NT2/D1 (cell line): Measurements from ENCODE around the gene KCTD11.
A peak's percentile ranks its signal among the peaks of the same experiment; 100 is the strongest.

ENCODE experiments used
- DNase-seq: peaks from one replicate; pipeline ENCODE4 v3.0.0-alpha.2; 2011; ENCODE audit warnings: low read depth, low spot score
- H3K27me3 ChIP-seq: 2 replicates; pipeline ENCODE4 v1.6.0; 2011; ENCODE audit warnings: mild to moderate bottlenecking; ENCODE audit not compliant: insufficient read length, insufficient read depth
- H3K36me3 ChIP-seq: 2 replicates; pipeline ENCODE4 v1.6.1; 2011; ENCODE audit warnings: mild to moderate bottlenecking, low read length, mixed read lengths; ENCODE audit not compliant: insufficient read depth, insufficient read length
- H3K4me1 ChIP-seq: 2 replicates; pipeline ENCODE4 v1.5.1; 2011; ENCODE audit not compliant: insufficient read depth, insufficient read length
- H3K4me3 ChIP-seq: 2 replicates; pipeline ENCODE4 v1.5.1; 2011; ENCODE audit warnings: low read depth; ENCODE audit not compliant: insufficient read length
- H3K9ac ChIP-seq: 2 replicates; pipeline ENCODE4 v1.6.0; 2011; ENCODE audit warnings: low read depth; ENCODE audit not compliant: insufficient read length
- H3K9me3 ChIP-seq: 2 replicates; pipeline ENCODE4 v1.5.1; 2011; ENCODE audit warnings: mild to moderate bottlenecking, low read length; ENCODE audit not compliant: insufficient read depth
- SUZ12 ChIP-seq: IDR thresholded peaks from 2 replicates; pipeline ENCODE4 v1.6.1; 2011; ENCODE audit not compliant: insufficient read length, insufficient read depth; ENCODE audit errors: extremely low read depth
- YY1 ChIP-seq: IDR thresholded peaks from 2 replicates; pipeline ENCODE4 v1.6.1; 2011; ENCODE audit not compliant: insufficient read length, insufficient read depth
- ZNF274 ChIP-seq: IDR thresholded peaks from 2 replicates; pipeline ENCODE4 v1.6.1; 2011; ENCODE audit warnings: mild to moderate bottlenecking, low read depth, low read length

Gene KCTD11

DNA sequence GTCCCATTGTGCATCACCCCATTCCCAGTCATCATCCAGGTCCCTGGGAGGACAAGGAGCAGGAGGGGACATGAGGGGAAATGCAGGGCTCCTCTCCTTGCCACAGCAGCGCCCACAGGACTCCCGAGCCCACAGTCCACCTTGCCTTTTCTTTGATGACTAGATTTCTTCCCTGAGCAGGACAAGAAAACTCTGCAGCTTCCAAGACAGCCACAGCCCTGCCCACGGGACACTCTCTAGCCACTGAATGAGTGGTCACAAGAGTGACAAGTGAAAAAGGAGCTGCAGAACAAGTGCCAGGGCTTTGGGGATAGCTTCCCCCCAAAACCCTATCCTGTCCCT lies 27.6 kb upstream of the KCTD11 start:
- Histone ChIP-seq H3K9me3 (no peaks in the 10 kb centered on the region), H3K9ac (no peak overlapping the region), H3K4me3 (no peak overlapping the region), H3K27me3 (no peaks in the 10 kb centered on the region), H3K36me3 (peaks cover 73% of the 10 kb centered on the region), H3K4me1 (no peaks in the 10 kb centered on the region)
- no peak for TF ChIP-seq YY1
- TF ChIP-seq ZNF274: no peak
- no peak for TF ChIP-seq SUZ12
- DNase-seq: no peak

GRCh38 chr17:7325031-7325528 lies 26.9 kb upstream of the KCTD11 start:
- TF ChIP-seq ZNF274: no peak
- TF ChIP-seq YY1: no peak
- no peak for TF ChIP-seq SUZ12
- Histone ChIP-seq H3K4me3 (no peak overlapping the region), H3K9ac (no peak overlapping the region), H3K4me1 (no peaks in the 10 kb centered on the region), H3K36me3 (peaks cover 73% of the 10 kb centered on the region), H3K27me3 (no peaks in the 10 kb centered on the region), H3K9me3 (no peaks in the 10 kb centered on the region)
- DNase-seq: no peak

DNA sequence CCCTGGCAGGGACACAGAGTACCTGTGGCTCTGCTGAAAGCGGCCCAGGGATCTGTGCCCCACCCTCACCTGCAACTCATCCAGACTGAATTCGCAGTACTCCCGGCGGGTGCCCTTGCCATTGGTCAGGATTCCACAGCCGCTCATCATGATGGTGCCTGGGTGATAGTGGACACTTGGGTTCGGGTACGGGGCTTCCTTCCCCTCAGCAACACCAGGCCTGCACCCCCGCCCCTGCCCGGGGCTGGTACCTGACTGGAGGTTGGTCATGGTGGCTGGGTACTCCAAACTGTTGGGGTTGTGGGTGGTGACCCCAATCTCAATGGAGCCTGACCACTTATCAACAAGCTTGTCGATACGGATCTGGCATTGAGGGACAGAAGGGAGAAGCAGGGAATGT lies 25.8 kb upstream of the KCTD11 start:
- Histone ChIP-seq H3K9me3 (no peaks in the 10 kb centered on the region), H3K36me3 (peaks cover 64% of the 10 kb centered on the region), H3K9ac (no peak overlapping the region)

DNA sequence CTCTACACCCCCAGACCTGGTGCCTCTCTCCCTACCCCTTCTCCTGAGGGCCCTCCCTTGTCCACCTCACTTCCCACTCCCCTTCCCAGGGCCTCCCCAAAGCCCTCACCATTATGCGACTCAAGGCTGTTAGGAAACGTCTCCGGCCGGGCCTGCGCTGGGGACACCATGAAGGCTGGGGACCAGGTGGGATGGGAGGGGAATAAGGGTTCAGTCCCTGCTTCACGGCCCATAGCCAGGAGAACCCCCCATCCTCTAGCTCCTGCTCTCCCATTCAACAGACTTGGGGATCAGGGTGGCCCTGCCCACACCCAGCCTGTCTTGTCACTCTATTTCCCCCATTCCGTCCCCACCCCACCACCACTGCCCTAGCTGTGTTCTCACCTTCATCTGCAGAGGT lies 24.9 kb upstream of the KCTD11 start:
- H3K9me3 ChIP-seq: no peaks in the 10 kb centered on the region
- peaks cover 55% of the 10 kb centered on the region for H3K36me3 ChIP-seq
- no peaks in the 10 kb centered on the region for H3K4me1 ChIP-seq
- DNase-seq: no peak
- no peaks in the 10 kb centered on the region for H3K27me3 ChIP-seq
- no peak overlapping the region for H3K9ac ChIP-seq
- no peak overlapping the region for H3K4me3 ChIP-seq
- no peak for TF ChIP-seq SUZ12
- TF ChIP-seq YY1: no peak
- no peak for TF ChIP-seq ZNF274

More for the DNA sequence above, 25.8 kb upstream of the KCTD11 start:
- DNase-seq: no peak
- TF ChIP-seq ZNF274 (no peak), YY1 (no peak), SUZ12 (no peak)
- Histone ChIP-seq H3K4me1 (no peaks in the 10 kb centered on the region), H3K27me3 (no peaks in the 10 kb centered on the region), H3K4me3 (no peak overlapping the region)

GRCh38 chr17:7327501-7327900 lies 24.5 kb upstream of the KCTD11 start:
- H3K9ac ChIP-seq: no peak overlapping the region
- peaks cover 51% of the 10 kb centered on the region for H3K36me3 ChIP-seq
- no peak overlapping the region for H3K4me3 ChIP-seq
- H3K9me3 ChIP-seq: no peaks in the 10 kb centered on the region
- DNase-seq: no peak
- H3K27me3 ChIP-seq: no peaks in the 10 kb centered on the region
- H3K4me1 ChIP-seq: no peaks in the 10 kb centered on the region
- no peak for TF ChIP-seq ZNF274
- TF ChIP-seq YY1: no peak
- TF ChIP-seq SUZ12: no peak

DNA sequence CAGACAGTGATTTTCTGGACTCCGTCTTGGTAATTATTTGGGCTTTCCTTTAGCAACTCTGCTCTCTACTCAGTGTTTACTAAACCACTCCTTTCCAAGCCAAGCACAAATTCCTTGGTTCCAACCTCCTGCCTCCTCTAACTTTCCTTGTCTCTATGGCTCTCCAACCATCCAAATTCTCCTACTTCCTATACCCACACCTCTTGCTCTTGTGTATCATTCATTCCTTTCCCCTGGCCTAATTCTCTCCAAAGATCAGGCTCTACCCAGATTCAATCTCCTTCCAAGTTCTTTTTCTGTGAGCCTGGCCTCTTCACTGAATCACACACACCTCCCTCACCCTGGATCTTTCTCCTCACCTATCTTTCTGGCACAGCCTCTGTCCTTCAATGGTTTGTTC lies 24.0 kb upstream of the KCTD11 start:
- no peak for TF ChIP-seq ZNF274
- TF ChIP-seq YY1: no peak
- TF ChIP-seq SUZ12: no peak
- DNase-seq: no peak

GRCh38 chr17:7328840-7329373 lies 23.1 kb upstream of the KCTD11 start, which contains the start of gene NEURL4:
Gene NEURL4 (minus strand): TSS chr17:7329335. CDS start chr17:7329312, 23 bp downstream.
- DNase-seq: no peak
- no peaks in the 10 kb centered on the region for H3K9me3 ChIP-seq
- peak within 1 kb of the TSS; percentile 98 for H3K9ac ChIP-seq
- peak within 1 kb of the TSS; percentile 84 for H3K4me3 ChIP-seq
- H3K36me3 ChIP-seq: peaks cover 37% of the 10 kb centered on the region
- no peaks in the 10 kb centered on the region for H3K4me1 ChIP-seq
- H3K27me3 ChIP-seq: no peaks in the 10 kb centered on the region
- no peak for TF ChIP-seq SUZ12
- TF ChIP-seq ZNF274: no peak
- no peak for TF ChIP-seq YY1

More for the DNA sequence above, 24.0 kb upstream of the KCTD11 start:
- Histone ChIP-seq H3K4me1 (no peaks in the 10 kb centered on the region), H3K27me3 (no peaks in the 10 kb centered on the region), H3K9me3 (no peaks in the 10 kb centered on the region), H3K9ac (peak overlapping the region; percentile 98), H3K4me3 (peak overlapping the region; percentile 84), H3K36me3 (peaks cover 46% of the 10 kb centered on the region)
